GM20431 (cell line): ENCODE results near the gene RASIP1.
"Not testable (repeated sequence)": the region's sequence is repeated elsewhere in the genome, so short reads cannot be mapped to it uniquely, and the experiment has no call there.

Source experiments
- in situ Hi-C: fragments of 300-500 bp; cut with MseI, MboI; formaldehyde crosslinking; loops from one replicate; pipeline ENCODE4 v1.15.0; 2020; ENCODE audit warnings: low sequenced_read_pairs; ENCODE audit not compliant: unreplicated experiment

The RASIP1 gene

DNA sequence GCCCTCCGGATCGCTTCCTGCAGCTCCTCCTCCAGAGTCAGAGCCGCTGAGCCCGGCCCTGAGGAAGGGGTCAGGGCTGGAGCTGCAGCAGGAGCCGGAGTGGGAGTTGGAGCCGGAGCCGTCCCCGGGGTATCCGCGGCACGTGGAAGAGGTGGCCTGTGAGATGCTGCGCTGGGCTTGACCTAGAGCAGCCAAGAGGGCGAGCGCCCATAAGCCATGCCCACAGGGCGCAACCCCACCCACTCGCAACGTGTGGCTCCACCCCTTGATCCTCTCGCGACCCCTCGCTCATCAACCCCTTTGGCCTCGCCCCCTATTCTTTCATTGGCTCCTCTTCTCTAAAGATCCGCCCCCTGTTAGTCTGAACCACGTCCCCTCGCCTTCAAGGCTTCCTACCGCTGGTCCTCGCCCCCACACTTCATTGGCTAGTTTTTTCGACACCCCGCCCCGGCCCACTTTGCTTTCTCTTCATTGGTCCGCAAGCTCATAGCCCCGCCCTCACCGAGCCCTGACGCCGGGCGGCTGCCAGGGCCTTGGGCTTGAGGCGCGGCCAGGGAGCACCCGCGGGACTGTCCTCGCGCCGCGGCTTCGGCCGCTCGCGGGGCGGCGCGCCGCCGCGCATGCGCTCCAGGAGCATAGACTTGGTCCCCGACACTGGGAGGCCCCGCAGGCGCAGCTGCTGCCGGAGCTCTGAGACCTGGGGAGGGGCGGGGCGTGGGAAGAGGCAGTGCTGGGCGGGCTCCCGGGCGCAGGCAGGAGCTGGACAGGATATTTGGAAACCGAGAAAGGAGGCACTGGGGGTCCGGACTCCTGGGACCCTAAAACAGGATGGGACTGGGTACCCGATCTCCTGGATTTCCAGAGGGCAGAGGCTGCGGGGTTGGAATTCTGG is 26.3 kb downstream of the RASIP1 start:
- in situ Hi-C loops, result no loop called here

DNA sequence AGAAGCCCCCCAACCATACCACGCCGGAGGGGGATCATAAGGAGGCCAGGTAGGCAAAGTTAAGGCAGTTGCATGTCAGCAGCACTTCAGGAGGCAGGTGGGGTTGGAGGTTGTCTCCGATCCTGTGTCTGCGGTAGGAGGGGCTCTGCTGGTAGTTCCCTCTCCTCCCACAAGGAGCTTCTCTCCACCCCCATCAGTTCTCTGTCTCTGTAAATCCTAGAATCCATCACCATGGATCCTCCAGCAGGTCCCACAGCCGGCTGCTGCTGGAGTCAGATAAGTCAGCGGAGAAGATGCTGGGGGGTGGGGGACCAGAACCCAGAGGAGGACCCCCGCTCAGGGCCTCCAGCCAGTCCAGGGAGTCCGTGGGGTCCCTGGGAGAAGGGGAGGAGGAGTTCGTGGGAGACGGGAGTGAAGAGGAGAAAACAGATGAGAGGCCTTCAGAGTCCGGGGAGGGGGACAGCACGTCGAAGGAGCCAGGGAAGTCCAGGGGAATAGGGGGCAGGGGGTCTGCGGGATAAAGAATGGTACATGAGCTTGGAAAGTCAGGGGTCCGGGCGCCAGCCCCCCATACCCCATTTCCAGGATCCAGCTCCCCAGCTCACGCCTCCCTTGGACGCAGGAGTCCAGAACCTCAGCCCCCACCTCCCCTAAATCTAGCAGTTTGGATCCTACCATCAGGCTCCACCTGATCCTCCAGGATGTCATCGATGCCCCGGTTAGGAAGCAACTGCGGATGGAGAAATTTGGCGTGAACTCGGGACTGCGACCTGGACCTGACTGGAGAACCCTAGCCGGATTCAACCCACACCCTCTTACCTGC is 27.2 kb downstream of the RASIP1 start:
- in situ Hi-C loops, result no loop called here

- in situ Hi-C loops, result no loop called here
Observed at GRCh38 chr19:48711106-48711662, 29.2 kb downstream of the RASIP1 start.

DNA sequence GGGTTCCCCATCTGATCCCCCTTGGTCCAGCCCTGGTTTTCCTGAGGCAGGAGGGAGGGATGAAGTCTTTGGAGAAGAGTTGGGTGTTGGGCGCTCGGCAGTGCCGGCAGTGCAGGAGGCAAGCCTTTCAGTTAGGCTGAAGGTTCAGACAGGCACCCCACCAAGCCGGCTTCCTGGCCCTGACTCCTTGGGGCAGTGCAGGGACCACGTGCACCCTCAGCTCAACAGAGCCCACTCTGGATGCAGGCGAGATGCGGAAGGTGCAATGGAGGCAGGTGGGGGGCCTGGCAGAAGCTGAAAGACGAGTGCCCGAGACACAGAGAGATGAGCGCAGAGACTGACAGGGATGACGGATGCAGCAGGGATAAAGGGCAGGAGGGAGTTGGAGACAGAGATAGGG is 31.9 kb downstream of the RASIP1 start:
- in situ Hi-C loops, result no loop called here

- in situ Hi-C loops, result no loop called here
Observed at GRCh38 chr19:48705431-48705830, 35.0 kb downstream of the RASIP1 start.

GRCh38 chr19:48703316-48703715 is 37.1 kb downstream of the RASIP1 start:
- in situ Hi-C loops, result no loop called here

- in situ Hi-C loops, result no loop called here
Observed at GRCh38 chr19:48702701-48703100, 37.7 kb downstream of the RASIP1 start.

DNA sequence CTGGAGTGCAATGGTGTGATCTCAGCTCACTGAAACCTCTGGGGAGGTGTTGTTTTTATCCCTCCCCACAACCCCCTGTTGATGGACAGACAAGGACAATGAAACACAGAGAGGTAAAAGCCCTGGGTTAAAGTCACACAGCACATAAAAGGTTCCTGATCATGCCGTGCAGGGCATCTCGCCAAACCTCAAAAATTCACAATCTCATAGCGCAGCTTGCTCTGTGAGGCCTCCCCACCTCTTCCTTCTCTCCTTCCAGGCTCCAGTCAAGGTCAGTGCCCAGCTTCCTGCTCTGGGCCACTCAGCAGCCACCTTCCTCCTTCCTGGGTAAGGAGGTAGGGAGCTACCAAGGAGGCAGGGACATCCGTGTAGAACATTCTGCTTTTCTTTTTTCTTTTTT is 42.4 kb downstream of the RASIP1 start:
- in situ Hi-C loops, result no loop called here

GRCh38 chr19:48696353-48697010 is 43.9 kb downstream of the RASIP1 start:
- in situ Hi-C loops, result no loop called here

DNA sequence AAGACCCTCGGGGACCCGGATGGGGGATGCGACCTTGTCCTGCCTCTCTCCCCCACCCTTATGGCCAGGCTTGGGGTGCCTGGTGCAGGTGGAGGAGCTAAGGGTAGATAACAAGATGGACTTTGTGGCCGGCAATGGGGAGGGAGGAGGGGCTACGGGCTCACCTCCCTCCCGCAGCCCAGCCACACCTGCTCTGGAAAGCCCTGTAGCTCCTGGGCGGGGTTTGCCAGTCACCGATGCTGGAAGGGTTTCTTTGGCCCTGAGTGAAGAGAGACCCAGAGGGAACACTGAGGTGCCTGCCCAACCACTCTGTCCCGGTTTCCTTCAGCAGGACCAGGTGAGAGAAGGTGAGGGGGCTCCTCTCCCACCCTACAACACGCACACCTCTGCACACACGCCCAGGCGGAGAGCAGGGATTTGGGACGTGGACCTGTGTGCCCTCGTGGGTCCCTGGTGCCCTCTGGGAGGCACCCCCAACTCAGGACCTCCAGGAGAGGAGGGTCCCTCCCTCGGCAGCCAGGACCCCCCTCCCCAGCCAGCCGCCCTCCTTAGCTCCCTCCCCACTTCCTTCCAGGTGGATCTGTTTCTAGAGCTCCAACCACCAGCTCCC is 44.6 kb downstream of the RASIP1 start, which contains the start of gene FUT2:
Gene FUT2 (plus strand): TSS at position 229 of the 610 bp plus-strand sequence. CDS start 6,986 bp downstream, outside the sequence.
- in situ Hi-C loops, result no loop called here

DNA sequence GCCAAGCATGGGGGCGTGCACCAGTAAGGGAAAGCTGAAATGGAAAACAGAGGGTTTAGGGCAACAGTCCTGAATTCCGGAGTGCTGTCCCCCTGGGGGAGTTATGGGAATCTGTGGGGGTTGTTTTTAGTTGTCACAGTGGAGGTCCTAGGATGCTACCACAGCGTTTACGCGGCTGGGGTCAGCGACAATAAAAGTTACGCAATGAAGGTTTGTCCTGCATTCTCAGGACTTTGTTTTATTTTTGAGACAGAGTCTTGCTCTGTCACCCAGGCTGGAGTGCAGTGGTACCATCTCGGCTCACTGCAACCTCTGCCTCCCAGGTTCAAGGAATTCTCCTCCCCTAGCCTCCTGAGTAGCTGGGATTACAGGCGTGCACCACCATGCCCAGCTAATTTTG is 46.8 kb downstream of the RASIP1 start:
- in situ Hi-C loops, result not testable (repeated sequence)

DNA sequence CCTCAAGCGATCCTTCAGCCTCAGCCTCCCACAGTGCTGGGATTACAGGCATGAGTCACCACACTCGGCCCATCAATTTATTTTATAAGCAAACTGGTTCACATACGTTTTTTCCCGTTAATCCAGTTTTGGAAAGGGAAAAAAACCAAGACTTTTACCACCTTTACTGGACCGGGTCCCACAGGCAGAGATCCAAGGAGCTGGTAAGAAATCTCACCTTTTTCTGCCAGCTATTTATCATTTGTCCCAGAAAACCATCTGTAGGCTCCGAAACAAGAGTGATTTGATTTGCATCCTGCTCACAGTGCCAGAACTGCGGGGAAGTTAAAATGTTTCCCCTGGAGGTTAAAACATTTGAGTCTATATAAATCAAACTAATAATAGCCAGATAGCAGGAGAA is 51.0 kb downstream of the RASIP1 start:
- in situ Hi-C loops, result no loop called here

DNA sequence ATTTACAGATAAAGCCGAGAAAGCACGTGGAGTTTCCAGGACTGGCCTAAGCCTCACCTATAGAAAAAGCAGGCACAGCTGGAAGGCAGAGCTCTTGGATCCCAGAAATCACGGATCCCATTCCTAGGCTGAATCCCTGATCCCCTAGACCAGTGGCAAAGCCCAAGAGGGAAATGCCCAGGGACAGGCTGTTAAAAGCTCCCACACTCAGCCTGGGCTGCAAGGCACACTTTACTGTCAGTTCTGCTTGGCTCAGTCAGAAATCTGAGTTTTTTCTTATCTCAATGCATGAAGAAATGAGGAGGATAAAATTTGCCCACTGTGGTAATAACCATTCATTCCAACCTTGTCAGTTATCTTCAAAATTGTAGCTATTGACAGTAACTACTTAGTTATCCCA is 52.6 kb downstream of the RASIP1 start:
- in situ Hi-C loops, result no loop called here

GRCh38 chr19:48686637-48687036 is 53.8 kb downstream of the RASIP1 start:
- in situ Hi-C loops, result not testable (repeated sequence)

GRCh38 chr19:48686088-48686487 is 54.3 kb downstream of the RASIP1 start:
- in situ Hi-C loops, result no loop called here

DNA sequence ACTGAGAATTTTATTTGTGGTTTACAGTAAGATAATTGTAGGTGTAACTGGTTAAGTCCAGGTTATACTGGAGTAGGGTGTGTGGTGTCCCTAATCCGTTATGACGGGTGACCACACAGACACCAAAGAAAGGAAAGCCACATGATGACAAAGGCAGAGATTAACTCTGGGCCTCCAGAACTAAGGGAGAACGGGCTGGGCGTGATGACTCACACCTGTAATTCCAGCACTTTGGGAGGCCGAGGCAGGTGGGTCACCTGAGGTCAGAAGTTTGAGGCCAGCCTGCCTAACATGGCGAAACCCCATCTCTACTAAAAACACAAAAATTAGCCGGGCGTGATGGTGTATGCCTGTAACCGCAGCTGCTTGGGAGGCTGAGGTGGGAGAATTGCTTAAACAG is 54.8 kb downstream of the RASIP1 start:
- in situ Hi-C loops, result no loop called here

GRCh38 chr19:48683349-48683748 is 57.1 kb downstream of the RASIP1 start:
- in situ Hi-C loops, result no loop called here

DNA sequence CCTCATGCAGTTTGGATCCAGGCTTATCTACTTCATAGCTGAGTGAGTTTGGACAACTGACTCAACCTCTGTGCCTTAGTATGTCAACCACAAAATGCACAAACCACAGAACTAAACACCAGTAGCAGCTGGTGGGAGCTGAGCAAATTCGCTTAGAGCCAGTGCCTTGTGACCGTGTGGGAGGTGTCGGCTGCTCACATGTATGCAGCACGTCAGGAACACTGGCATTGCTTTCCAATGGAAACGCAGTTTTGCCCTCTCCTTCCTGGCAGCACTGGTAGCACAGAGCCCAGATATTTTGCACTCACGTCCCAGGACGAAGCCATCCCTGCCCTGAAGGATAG is 59.3 kb downstream of the RASIP1 start:
- in situ Hi-C loops, result no loop called here

- in situ Hi-C loops, result no loop called here
Observed at GRCh38 chr19:48680436-48681126, 59.8 kb downstream of the RASIP1 start.
